ENCODE measurements around the gene IDH1.
"Not testable (repeated sequence)": the region's sequence is repeated elsewhere in the genome, so short reads cannot be mapped to it uniquely, and the experiment has no call there.

DNA sequence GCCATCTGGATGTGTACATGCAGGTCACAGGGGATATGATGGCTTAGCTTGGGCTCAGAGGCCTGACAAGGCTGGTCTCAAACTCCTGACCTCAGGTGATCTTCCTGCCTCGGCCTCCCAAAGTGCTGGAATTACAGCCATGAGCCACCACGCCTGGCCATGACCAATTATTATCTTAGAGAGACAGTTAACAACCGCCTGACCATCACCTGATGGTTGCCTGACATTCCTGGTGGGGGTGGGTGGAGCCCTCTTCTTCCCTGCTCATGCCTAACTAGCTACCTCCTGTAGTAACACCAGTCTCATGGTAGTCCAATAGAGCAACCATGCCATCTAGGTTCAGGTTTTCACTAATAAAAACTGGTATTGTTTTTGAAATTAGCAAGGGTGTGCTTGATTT lies 33.0 kb downstream of the IDH1 start:
- TF ChIP-seq, protein P1, sequence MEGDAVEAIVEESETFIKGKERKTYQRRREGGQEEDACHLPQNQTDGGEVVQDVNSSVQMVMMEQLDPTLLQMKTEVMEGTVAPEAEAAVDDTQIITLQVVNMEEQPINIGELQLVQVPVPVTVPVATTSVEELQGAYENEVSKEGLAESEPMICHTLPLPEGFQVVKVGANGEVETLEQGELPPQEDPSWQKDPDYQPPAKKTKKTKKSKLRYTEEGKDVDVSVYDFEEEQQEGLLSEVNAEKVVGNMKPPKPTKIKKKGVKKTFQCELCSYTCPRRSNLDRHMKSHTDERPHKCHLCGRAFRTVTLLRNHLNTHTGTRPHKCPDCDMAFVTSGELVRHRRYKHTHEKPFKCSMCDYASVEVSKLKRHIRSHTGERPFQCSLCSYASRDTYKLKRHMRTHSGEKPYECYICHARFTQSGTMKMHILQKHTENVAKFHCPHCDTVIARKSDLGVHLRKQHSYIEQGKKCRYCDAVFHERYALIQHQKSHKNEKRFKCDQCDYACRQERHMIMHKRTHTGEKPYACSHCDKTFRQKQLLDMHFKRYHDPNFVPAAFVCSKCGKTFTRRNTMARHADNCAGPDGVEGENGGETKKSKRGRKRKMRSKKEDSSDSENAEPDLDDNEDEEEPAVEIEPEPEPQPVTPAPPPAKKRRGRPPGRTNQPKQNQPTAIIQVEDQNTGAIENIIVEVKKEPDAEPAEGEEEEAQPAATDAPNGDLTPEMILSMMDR (IDR thresholded peaks at IDR 0.05) = not testable (repeated sequence)
- TF ChIP-seq POLR2A (IDR thresholded peaks at IDR 0.05) = not testable (repeated sequence)

Measured in thyroid gland (tissue), 4 donors.